ENCODE results near the gene RBM47. TPM values are rescaled to one million over a fixed set of nuclear protein-coding genes. Genes with fewer than 3 reads are reported as not detected.
"Not testable (repeated sequence)": the region's sequence is repeated elsewhere in the genome, so short reads cannot be mapped to it uniquely, and the experiment has no call there.

Gene RBM47
- total RNA-seq, 1 donor from 2014 or later, result 34.8 TPM

DNA sequence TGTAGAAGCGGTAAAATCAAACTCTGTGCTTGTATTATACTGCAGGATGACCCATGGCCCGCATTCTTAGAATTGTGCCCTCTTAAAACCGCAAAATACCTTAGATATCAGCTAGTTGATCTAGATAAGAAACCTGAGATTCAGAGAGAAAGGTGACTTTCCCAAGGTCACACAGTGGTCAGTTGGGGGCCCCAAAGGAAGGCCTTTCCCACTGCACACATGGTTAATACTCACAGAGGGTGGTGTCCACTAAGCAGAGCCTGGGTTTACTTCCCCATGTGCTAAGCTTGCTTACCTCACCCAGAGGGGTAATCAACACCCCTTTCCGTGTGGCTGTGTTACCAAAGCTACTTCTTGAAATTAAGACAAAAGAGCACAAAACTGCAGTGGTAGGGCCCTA lies 66.3 kb downstream of the RBM47 start:
- Mint-ChIP-seq H3K27me3 (ENCODE audit: low read depth) (no peaks in the 10 kb centered on the region), H3K4me1 (ENCODE audit: low read depth) (peaks cover 44% of the 10 kb centered on the region), H3K4me3 (ENCODE audit: low read depth) (no peak overlapping the region), H3K27ac (no peak overlapping the region), H3K9me3 (no peaks in the 10 kb centered on the region), H3K36me3 (ENCODE audit: low read depth) (peaks cover 4% of the 10 kb centered on the region)
- no peak for DNase-seq (ENCODE audit: low spot score)
- intact Hi-C loops (cut with micrococcal nuclease), result no loop called here

DNA sequence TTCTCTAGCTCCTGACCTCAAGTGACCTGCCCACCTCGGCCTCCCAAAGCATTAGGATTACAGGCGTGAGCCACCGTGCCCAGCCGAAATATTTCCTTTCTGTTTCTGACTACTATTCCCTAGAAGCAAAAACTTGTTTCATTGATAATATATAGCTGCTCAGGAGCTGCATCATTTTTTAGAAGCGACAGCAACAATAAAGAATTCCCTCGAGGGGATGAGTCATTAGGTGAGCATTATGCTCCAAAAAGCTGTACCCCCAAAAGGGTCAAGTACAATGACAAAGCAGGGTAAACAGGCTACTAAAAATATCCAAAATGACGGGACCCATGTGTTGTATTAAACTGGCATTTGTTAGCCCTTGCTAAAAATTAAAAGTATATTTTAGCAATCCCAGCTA lies 67.0 kb downstream of the RBM47 start:
- peaks cover 1% of the 10 kb centered on the region for H3K36me3 Mint-ChIP-seq (ENCODE audit: low read depth)
- H3K27ac Mint-ChIP-seq, result no peak overlapping the region
- no peaks in the 10 kb centered on the region for H3K9me3 Mint-ChIP-seq
- intact Hi-C loops (cut with micrococcal nuclease), result no loop called here
- H3K4me3 Mint-ChIP-seq (ENCODE audit: low read depth), result no peak overlapping the region
- no peaks in the 10 kb centered on the region for H3K27me3 Mint-ChIP-seq (ENCODE audit: low read depth)
- peaks cover 44% of the 10 kb centered on the region for H3K4me1 Mint-ChIP-seq (ENCODE audit: low read depth)
- no peak for DNase-seq (ENCODE audit: low spot score)

DNA sequence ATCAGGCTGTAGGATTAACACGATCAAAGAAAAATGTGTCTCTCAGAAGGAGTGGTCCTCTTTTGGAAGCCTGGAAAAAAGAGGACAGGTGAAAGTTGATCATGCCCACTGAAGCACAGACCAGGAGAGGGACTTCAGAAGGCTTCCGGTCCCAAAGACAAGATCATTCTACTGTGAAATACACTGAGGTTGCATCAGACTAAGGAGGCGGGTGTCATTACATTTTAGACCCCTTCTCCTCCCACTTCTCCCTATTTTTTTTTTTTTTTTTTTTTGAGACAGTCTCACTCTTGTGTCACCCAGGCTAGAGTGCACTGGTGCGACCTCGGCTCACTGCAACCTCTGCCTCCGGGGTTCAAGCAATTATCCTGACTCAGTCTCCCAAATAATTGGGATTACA lies 67.5 kb downstream of the RBM47 start:
- Mint-ChIP-seq H3K36me3 (ENCODE audit: low read depth) (no peaks in the 10 kb centered on the region), H3K27me3 (ENCODE audit: low read depth) (no peaks in the 10 kb centered on the region), H3K27ac (no peak overlapping the region), H3K4me3 (ENCODE audit: low read depth) (no peak overlapping the region), H3K4me1 (ENCODE audit: low read depth) (peaks cover 44% of the 10 kb centered on the region), H3K9me3 (no peaks in the 10 kb centered on the region)
- intact Hi-C loops (cut with micrococcal nuclease), result no loop called here
- DNase-seq (ENCODE audit: low spot score), result no peak

DNA sequence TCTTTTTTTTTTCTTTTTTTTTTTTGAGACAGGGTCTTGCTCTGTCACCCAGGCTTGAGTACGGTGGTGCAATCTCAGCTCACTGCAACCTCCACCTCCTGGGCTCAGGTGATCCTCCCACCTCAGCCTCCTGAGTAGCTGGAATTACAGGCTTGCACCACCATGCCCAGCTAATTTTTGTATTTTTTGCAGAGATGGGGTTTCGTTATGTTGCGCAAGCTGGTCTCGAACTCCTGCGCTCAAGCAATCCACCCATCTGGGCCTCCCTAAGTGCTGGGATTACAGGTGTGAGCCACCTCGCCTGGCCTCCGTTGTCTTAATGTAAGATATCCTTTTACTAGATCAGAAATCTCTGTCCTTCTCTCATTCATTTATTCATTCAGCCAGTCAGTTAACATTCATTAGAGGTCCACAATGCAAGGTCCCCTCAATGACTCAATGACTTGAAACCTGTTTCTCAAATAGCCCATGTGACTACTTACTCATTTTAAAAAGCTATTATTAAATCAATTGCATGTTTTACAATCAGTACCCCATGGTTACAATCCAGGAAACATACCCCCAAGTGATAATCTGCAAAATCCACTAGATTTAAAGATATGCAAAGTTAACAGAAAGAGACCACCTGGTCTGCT lies 68.0 kb downstream of the RBM47 start:
- H3K36me3 Mint-ChIP-seq (ENCODE audit: low read depth); H3K4me3 Mint-ChIP-seq (ENCODE audit: low read depth); intact Hi-C loops (cut with micrococcal nuclease); DNase-seq (ENCODE audit: low spot score); H3K27ac Mint-ChIP-seq; H3K27me3 Mint-ChIP-seq (ENCODE audit: low read depth); H3K9me3 Mint-ChIP-seq: not testable (repeated sequence)
- peaks cover 44% of the 10 kb centered on the region for H3K4me1 Mint-ChIP-seq (ENCODE audit: low read depth)

DNA sequence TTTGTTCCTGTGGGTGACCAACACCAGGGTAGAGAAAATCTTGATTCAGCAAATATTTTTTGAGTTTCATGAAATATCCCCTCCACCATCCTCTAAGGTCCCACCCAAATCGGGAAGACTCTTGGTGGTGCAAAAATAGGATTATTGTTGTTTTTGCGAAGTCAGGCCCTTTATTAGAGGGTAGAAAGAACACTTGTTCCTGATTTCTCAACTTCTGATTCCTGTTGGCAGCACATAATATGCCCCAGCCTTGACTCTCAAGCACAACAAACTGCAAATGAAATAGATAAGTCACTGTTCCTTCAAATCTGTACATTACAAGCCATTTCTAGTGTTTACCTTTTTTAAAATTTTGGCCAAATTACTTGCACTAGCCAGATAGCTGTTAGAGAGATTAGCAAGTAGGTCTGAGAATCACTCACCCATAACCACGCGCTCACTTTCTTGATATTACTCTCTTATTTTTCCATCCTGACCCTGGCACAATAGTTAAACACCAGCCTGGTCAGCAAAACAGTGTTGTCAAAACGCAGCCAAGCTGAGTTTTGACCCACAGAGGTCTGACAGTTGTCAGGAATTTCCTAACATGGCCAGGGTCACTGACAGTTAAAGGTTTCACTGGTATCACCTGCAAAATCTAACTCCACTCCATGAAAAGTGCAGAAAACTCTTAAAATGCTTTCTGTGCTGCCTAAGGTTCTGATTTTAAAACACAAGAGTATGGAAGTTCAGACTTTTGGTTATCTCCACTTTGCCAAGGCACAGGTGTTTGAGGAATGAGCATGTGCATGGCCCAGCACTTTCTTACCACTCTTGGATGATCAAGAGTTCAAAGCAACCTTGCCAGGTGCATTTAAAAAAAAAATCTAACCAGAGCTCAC lies 69.8 kb downstream of the RBM47 start:
- H3K4me1 Mint-ChIP-seq (ENCODE audit: low read depth), result peaks cover 43% of the 10 kb centered on the region
- H3K27ac Mint-ChIP-seq, result peak overlapping the region; percentile 41
- no peaks in the 10 kb centered on the region for H3K36me3 Mint-ChIP-seq (ENCODE audit: low read depth)
- no peaks in the 10 kb centered on the region for H3K9me3 Mint-ChIP-seq
- H3K4me3 Mint-ChIP-seq (ENCODE audit: low read depth), result no peak overlapping the region
- intact Hi-C loops (cut with micrococcal nuclease), result loop anchor here (10.0 kb wide), 1 partner anchor 125 kb away; no protein-coding TSS in a partner anchor
- H3K27me3 Mint-ChIP-seq (ENCODE audit: low read depth), result no peaks in the 10 kb centered on the region
- DNase-seq (ENCODE audit: low spot score), result no peak

DNA sequence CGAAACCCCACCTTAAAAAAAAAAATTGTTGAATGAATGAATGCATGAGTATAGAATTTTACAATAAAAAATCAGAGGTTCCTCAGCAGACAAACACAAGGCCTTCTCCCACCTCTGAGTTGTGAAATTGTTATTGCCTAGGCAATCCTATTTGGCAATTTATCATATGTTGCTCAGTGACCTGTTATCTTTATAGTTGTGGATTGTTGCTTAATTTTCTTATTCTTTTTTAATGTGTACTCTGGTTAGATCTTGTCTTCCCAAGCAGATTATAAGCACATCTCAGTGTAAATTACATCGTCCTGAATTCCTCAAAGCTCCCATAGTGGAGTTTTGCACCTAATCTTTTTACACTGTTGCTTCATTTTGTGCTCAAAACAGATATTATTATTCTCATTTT lies 71.9 kb downstream of the RBM47 start:
- Mint-ChIP-seq H3K36me3 (ENCODE audit: low read depth) (peaks cover 6% of the 10 kb centered on the region), H3K27ac (peak overlapping the region; percentile 14), H3K9me3 (no peaks in the 10 kb centered on the region), H3K4me1 (ENCODE audit: low read depth) (peaks cover 40% of the 10 kb centered on the region), H3K4me3 (ENCODE audit: low read depth) (no peak overlapping the region), H3K27me3 (ENCODE audit: low read depth) (no peaks in the 10 kb centered on the region)
- no peak for DNase-seq (ENCODE audit: low spot score)
- intact Hi-C loops (cut with micrococcal nuclease), result loop anchor here (10.0 kb wide), 1 partner anchor 123 kb away; no protein-coding TSS in a partner anchor

DNA sequence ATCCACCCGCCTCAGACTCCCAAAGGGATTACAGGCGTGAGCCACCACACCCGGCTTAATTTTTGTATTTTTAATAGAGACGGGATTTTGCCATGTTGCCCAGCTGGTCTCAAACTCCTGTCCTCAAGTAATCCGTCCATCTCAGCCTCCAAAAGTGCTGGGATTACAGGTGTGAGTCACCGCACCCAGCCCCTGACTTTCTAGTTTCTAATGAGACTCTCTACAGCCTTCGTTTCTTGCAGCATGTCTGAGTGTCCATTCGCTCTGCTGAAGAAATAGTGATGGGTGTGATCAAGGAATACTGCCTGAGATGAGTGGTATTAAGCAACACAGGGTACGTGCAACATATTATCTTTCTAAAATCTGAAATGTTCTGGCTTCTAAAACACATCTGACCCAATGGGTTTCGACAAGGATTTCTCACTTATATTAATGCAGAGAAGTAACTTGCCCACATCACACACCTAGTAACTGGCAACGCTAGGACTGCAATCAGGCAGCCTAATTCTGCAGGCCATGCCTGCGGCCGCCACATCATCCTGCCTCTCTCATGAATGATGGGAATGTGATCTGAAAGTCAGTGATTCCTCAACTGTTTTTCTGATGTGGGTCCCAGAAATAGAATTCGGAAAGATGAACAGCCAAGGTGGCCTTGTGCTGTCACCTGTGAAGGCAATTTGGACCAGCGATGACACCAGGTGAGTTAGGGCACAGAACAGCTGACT lies 74.3 kb downstream of the RBM47 start:
- Mint-ChIP-seq H3K4me3 (ENCODE audit: low read depth) (no peak overlapping the region), H3K9me3 (no peaks in the 10 kb centered on the region), H3K36me3 (ENCODE audit: low read depth) (peaks cover 13% of the 10 kb centered on the region), H3K4me1 (ENCODE audit: low read depth) (peaks cover 47% of the 10 kb centered on the region), H3K27me3 (ENCODE audit: low read depth) (no peaks in the 10 kb centered on the region), H3K27ac (no peak overlapping the region)
- intact Hi-C loops (cut with micrococcal nuclease), result loop anchor here (10.0 kb wide), 1 partner anchor 121 kb away; no protein-coding TSS in a partner anchor
- no peak for DNase-seq (ENCODE audit: low spot score)

DNA sequence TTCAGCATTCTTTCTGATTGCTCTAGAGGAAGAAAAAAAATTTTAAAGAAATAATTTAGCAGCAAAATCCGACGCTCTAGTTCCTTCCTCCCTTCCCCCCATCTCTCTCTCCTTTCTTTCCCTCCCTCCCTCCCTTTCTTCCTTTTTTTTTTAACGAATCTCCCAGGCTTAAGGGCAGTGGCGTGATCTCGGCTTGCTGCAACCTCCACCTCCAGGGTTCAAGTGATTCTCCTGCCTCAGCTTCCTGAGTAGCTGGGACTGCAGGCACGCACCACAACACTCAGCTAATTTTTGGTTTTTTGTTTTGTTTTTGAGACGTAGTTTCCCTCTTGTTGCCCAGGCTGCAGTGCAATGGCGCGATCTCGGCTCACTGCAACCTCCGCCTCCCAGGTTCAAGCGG lies 75.0 kb downstream of the RBM47 start:
- H3K27ac Mint-ChIP-seq, result peak overlapping the region; percentile 58
- not testable (repeated sequence) for H3K9me3 Mint-ChIP-seq; DNase-seq (ENCODE audit: low spot score); H3K4me3 Mint-ChIP-seq (ENCODE audit: low read depth); H3K27me3 Mint-ChIP-seq (ENCODE audit: low read depth)
- intact Hi-C loops (cut with micrococcal nuclease), result loop anchor here (5.0 to 10.0 kb wide), 4 partner anchors 73 to 168 kb away; partner anchors contain the start of gene RBM47
- peaks cover 42% of the 10 kb centered on the region for H3K4me1 Mint-ChIP-seq (ENCODE audit: low read depth)
- peaks cover 15% of the 10 kb centered on the region for H3K36me3 Mint-ChIP-seq (ENCODE audit: low read depth)

DNA sequence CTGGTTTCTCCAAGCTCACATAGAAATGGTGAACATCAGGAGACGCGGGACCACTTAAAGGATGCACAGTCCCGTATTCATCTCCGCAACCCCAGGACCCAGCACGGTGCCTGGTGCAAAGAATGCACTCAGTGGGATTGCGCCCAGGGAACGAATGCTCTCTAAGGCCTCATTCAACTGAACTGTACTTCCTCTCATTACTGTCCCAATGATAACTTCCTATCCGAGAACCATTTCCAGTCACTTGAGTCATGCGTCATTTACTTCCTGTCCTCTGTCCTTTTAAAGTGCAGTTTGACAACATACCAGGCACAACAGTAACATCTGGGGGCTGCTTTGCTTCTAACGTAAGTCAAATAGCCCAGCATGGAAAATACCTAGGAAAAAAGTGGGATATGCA lies 75.7 kb downstream of the RBM47 start:
- no peak for DNase-seq (ENCODE audit: low spot score)
- intact Hi-C loops (cut with micrococcal nuclease), result loop anchor here (5.0 to 10.0 kb wide), 4 partner anchors 73 to 168 kb away; partner anchors contain the start of gene RBM47
- Mint-ChIP-seq H3K4me3 (ENCODE audit: low read depth) (no peak overlapping the region), H3K27ac (no peak overlapping the region), H3K4me1 (ENCODE audit: low read depth) (peaks cover 36% of the 10 kb centered on the region), H3K9me3 (no peaks in the 10 kb centered on the region), H3K36me3 (ENCODE audit: low read depth) (peaks cover 15% of the 10 kb centered on the region), H3K27me3 (ENCODE audit: low read depth) (no peaks in the 10 kb centered on the region)

DNA sequence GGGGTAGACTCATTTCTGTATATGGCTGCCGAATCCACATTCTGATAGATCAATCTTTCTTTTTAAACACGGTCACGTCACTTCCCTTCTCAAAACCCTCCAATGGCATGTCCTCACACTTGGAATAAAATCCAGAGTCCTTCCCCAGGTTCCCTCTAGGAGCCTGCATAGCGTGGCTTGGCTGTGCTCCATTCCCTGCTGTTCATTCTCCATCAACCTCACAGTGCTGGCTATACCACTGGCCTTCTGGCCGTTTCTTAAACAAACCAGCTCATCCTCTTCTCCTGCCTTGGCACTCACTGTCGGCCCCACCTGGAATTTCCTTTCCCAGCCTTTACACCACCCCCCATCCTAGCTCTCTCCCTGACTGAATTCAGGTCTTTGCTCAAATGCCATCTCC lies 77.1 kb downstream of the RBM47 start:
- intact Hi-C loops (cut with micrococcal nuclease), result loop anchor here (5.0 to 10.0 kb wide), 4 partner anchors 75 to 170 kb away; partner anchors contain the start of gene RBM47
- Mint-ChIP-seq H3K27me3 (ENCODE audit: low read depth) (no peaks in the 10 kb centered on the region), H3K4me3 (ENCODE audit: low read depth) (no peak overlapping the region), H3K36me3 (ENCODE audit: low read depth) (peaks cover 24% of the 10 kb centered on the region), H3K4me1 (ENCODE audit: low read depth) (peaks cover 41% of the 10 kb centered on the region), H3K27ac (peak overlapping the region; percentile 7), H3K9me3 (no peaks in the 10 kb centered on the region)
- DNase-seq (ENCODE audit: low spot score), result no peak

DNA sequence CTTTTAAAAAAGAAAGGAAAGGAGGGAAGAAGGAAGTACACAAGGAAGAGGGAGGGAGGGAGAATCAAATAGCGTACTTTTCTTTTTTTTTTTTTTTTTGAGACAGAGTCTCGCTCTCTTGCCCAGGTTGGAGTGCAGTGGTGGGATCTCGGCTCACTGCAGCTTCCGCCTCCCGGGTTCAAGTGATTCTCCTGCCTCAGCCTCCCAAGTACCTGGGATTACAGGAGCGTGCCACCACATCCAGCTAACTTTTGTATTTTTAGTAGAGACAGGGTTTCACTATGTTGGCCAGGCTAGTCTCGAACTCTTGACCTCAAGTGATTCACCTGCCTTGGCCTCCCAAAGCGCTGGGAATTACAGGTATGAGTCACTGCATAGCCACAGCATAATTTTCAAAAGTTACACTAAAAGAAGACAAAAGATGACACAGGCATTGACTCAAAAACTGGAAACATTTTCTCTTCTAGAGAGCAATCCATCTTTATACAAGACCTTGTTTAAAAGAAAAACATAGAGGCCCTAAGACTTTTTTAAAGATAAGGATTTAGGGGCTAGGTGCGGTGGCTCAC lies 78.0 kb downstream of the RBM47 start:
- peaks cover 32% of the 10 kb centered on the region for H3K36me3 Mint-ChIP-seq (ENCODE audit: low read depth)
- H3K27ac Mint-ChIP-seq, result peak overlapping the region; percentile 87
- peaks cover 48% of the 10 kb centered on the region for H3K4me1 Mint-ChIP-seq (ENCODE audit: low read depth)
- H3K4me3 Mint-ChIP-seq (ENCODE audit: low read depth), result peak overlapping the region; percentile 81
- not testable (repeated sequence) for H3K9me3 Mint-ChIP-seq; H3K27me3 Mint-ChIP-seq (ENCODE audit: low read depth)
- peak; percentile 19 for DNase-seq (ENCODE audit: low spot score)
- intact Hi-C loops (cut with micrococcal nuclease), result loop anchor here (5.0 to 10.0 kb wide), 4 partner anchors 76 to 171 kb away; partner anchors contain the start of gene RBM47

DNA sequence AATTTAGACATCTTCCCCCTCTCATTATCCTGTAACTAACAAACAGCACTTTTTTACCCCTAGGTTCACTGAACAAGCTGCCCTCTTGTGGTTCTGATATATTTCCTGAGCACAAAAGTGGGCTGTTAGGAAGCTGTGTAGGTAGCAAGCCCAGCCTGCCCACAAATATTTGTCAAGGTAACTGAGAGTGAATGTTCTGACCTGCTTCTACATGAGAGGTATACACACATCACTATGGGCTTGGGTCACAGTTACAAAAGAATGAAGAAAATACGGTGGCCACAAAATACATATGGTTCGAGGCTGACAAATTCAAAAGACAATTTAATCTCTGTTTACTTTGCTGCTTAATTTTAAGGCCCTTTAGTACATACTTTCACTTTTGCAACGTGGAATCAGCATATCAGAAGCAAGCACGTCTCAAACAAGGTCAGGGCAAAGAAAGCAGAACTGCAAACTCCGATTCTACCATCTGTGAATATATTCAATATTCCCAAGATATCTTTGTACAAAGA lies 78.7 kb downstream of the RBM47 start:
- no peaks in the 10 kb centered on the region for H3K27me3 Mint-ChIP-seq (ENCODE audit: low read depth)
- H3K27ac Mint-ChIP-seq, result peak overlapping the region; percentile 87
- intact Hi-C loops (cut with micrococcal nuclease), result loop anchor here (5.0 to 10.0 kb wide), 4 partner anchors 76 to 171 kb away; partner anchors contain the start of gene RBM47
- H3K9me3 Mint-ChIP-seq, result no peaks in the 10 kb centered on the region
- DNase-seq (ENCODE audit: low spot score), result peak; percentile 21
- peaks cover 32% of the 10 kb centered on the region for H3K36me3 Mint-ChIP-seq (ENCODE audit: low read depth)
- H3K4me3 Mint-ChIP-seq (ENCODE audit: low read depth), result peak overlapping the region; percentile 81
- peaks cover 48% of the 10 kb centered on the region for H3K4me1 Mint-ChIP-seq (ENCODE audit: low read depth)
